ENCODE data around the gene PIAS4. TPM values are rescaled to one million over a fixed set of nuclear protein-coding genes. Genes with fewer than 3 reads are reported as not detected.

Gene PIAS4
- total and polyA plus RNA-seq, 8 donors: 6.6 to 93.6 (median 16.1) TPM

- DNase-seq: no peak
- no peaks in the 10 kb centered on the region for H3K9me3 ChIP-seq
- H3K4me3 ChIP-seq: no peak overlapping the region
- intact Hi-C loops (cut with DNase I; ENCODE audit: low total_unique reads): no loop called here
- H3K27me3 ChIP-seq: no peaks in the 10 kb centered on the region
- peak overlapping the region in 2 of 5 donors; percentile 85 to 98 for H3K27ac ChIP-seq
- 90 to 97% (median 94%) methylated on average over 10 to 15 of the region's 15 CpGs for WGBS, 5 donors
- peaks cover 27 to 72% (median 59%) of the 10 kb centered on the region in 4 donors for H3K36me3 ChIP-seq
- peaks cover 51 to 89% (median 68%) of the 10 kb centered on the region in 4 donors for H3K4me1 ChIP-seq
- TF ChIP-seq POLR2AphosphoS5 (IDR thresholded peaks at IDR 0.05): no peak
- no peak for TF ChIP-seq POLR2A (IDR thresholded peaks at IDR 0.05)
- TF ChIP-seq CTCF (IDR thresholded peaks at IDR 0.05): no peak
Measured at GRCh38 chr19:4016903-4017638, 9.5 kb downstream of the PIAS4 start.

GRCh38 chr19:4018140-4018613, 10.6 kb downstream of the PIAS4 start:
- H3K36me3 ChIP-seq: peaks cover 23 to 70% (median 52%) of the 10 kb centered on the region in 4 donors
- intact Hi-C loops (cut with DNase I; ENCODE audit: low total_unique reads): no loop called here
- no peak overlapping the region for H3K4me3 ChIP-seq
- no peak for DNase-seq
- H3K27ac ChIP-seq: peak overlapping the region in 2 of 5 donors; percentile 83 to 98
- H3K27me3 ChIP-seq: no peaks in the 10 kb centered on the region
- TF ChIP-seq POLR2AphosphoS5 (IDR thresholded peaks at IDR 0.05): no peak
- TF ChIP-seq CTCF (IDR thresholded peaks at IDR 0.05): no peak
- TF ChIP-seq EP300 (IDR thresholded peaks at IDR 0.05): no peak
- no peak for TF ChIP-seq POLR2A (IDR thresholded peaks at IDR 0.05)
- peaks cover 41 to 78% (median 58%) of the 10 kb centered on the region in 4 donors for H3K4me1 ChIP-seq
- H3K9me3 ChIP-seq: no peaks in the 10 kb centered on the region
- WGBS, 5 donors: 82 to 92% (median 86%) methylated on average over 17 to 22 of the region's 22 CpGs

GRCh38 chr19:4018775-4019504, 11.4 kb downstream of the PIAS4 start:
- no peaks in the 10 kb centered on the region for H3K27me3 ChIP-seq
- intact Hi-C loops (cut with DNase I; ENCODE audit: low total_unique reads): no loop called here
- TF ChIP-seq CTCF (IDR thresholded peaks at IDR 0.05): no peak
- no peak for TF ChIP-seq EP300 (IDR thresholded peaks at IDR 0.05)
- no peak for TF ChIP-seq POLR2AphosphoS5 (IDR thresholded peaks at IDR 0.05)
- WGBS, 5 donors: 74 to 88% (median 85%) methylated on average over 11 to 19 of the region's 19 CpGs
- H3K9me3 ChIP-seq: no peaks in the 10 kb centered on the region
- DNase-seq: no peak
- peaks cover 34 to 73% (median 53%) of the 10 kb centered on the region in 4 donors for H3K4me1 ChIP-seq
- H3K27ac ChIP-seq: peak overlapping the region; percentile 21 to 83 (median 73)
- H3K4me3 ChIP-seq: peak overlapping the region in 1 of 4 donors; percentile 22
- peaks cover 17 to 70% (median 52%) of the 10 kb centered on the region in 4 donors for H3K36me3 ChIP-seq

- DNase-seq: peak in 1 of 2 donors; percentile 57
- Histone ChIP-seq H3K27me3 (no peaks in the 10 kb centered on the region), H3K27ac (peak overlapping the region; percentile 21 to 83 (median 73)), H3K4me3 (peak overlapping the region in 1 of 4 donors; percentile 22), H3K4me1 (peaks cover 27 to 68% (median 47%) of the 10 kb centered on the region in 4 donors), H3K9me3 (no peaks in the 10 kb centered on the region), H3K36me3 (peaks cover 15 to 70% (median 52%) of the 10 kb centered on the region in 4 donors)
- intact Hi-C loops (cut with DNase I; ENCODE audit: low total_unique reads): no loop called here
- no peak for TF ChIP-seq POLR2A (IDR thresholded peaks at IDR 0.05)
- TF ChIP-seq CTCF (IDR thresholded peaks at IDR 0.05): no peak
- no peak for TF ChIP-seq EP300 (IDR thresholded peaks at IDR 0.05)
- no peak for TF ChIP-seq POLR2AphosphoS5 (IDR thresholded peaks at IDR 0.05)
- 29 to 64% (median 36%) methylated on average over 13 to 17 of the region's 17 CpGs for WGBS, 5 donors
Measured at GRCh38 chr19:4019578-4019977, 12.0 kb downstream of the PIAS4 start.
